OCI-LY7 (cell line): ENCODE measurements around the gene HS1BP3. TPM values are rescaled to one million over a fixed set of nuclear protein-coding genes. Genes with fewer than 3 reads are reported as not detected.

Experiments used
- BruUV-seq: library from RNA; stranded (reverse); fragments of 400-500 nt; replicated peaks from 2 replicates; lab custom pipeline; 2021; lab: Mats Ljungman, UMichigan
- CTCF ChIA-PET: fragments of 300-600 bp; sonication (Branson Sonifier 250); formaldehyde crosslinking; loops from one replicate; lab custom pipeline; 2022; ENCODE audit warnings: antibody characterized with exemption; ENCODE audit not compliant: unreplicated experiment; lab: Charles Lee
- POLR2A ChIA-PET: fragments of 300-600 bp; sonication (Branson Sonifier 250); formaldehyde crosslinking; loops from one replicate; lab custom pipeline; 2022; ENCODE audit warnings: antibody characterized with exemption; lab: Charles Lee
- DNase-seq: peaks from one replicate; pipeline ENCODE4 v3.0.0-alpha.2; 2015; ENCODE audit warnings: low spot score
- H2AFZ ChIP-seq: fragments of 200-600 bp; sonication (generic), shearing (Covaris generic); 2 replicates; pipeline ENCODE4 v1.6.1; 2014; ENCODE audit warnings: mild to moderate bottlenecking, antibody characterized with exemption, low read length, moderate library complexity
- H3K27ac ChIP-seq: fragments of 200-600 bp; sonication (generic); 2 replicates; pipeline ENCODE4 v1.5.1; 2014; ENCODE audit warnings: mixed run types, low read depth, mild to moderate bottlenecking, moderate library complexity, low read length, inconsistent platforms; ENCODE audit not compliant: poor library complexity, severe bottlenecking
- H3K36me3 ChIP-seq: fragments of 200-600 bp; sonication (generic); 2 replicates; pipeline ENCODE4 v1.6.1; 2014; ENCODE audit warnings: mild to moderate bottlenecking, antibody characterized with exemption, low read length, moderate library complexity, mixed read lengths; ENCODE audit not compliant: insufficient read depth
- H3K4me1 ChIP-seq: fragments of 200-600 bp; sonication (generic); 2 replicates; pipeline ENCODE4 v1.5.1; 2014; ENCODE audit warnings: mild to moderate bottlenecking, low read length; ENCODE audit not compliant: insufficient read depth, poor library complexity, severe bottlenecking
- H3K4me2 ChIP-seq: fragments of 200-600 bp; sonication (generic); 2 replicates; pipeline ENCODE4 v1.6.1; 2014; ENCODE audit warnings: mild to moderate bottlenecking, low read length
- H3K4me3 ChIP-seq: fragments of 200-600 bp; sonication (generic); 2 replicates; pipeline ENCODE4 v1.5.1; 2014; ENCODE audit warnings: mild to moderate bottlenecking, low read depth, low read length; ENCODE audit not compliant: poor library complexity, severe bottlenecking
- H3K79me2 ChIP-seq: fragments of 200-600 bp; sonication (generic); 2 replicates; pipeline ENCODE4 v1.6.1; 2016; ENCODE audit warnings: low read depth, mild to moderate bottlenecking, low read length, moderate library complexity, mixed read lengths; ENCODE audit not compliant: insufficient read depth
- H3K9me2 ChIP-seq: fragments of 200-600 bp; sonication (generic); 2 replicates; pipeline ENCODE4 v1.6.1; 2016; ENCODE audit warnings: mild to moderate bottlenecking, low read length, mixed read lengths; ENCODE audit not compliant: insufficient read depth
- H3K9me3 ChIP-seq: fragments of 200-600 bp; sonication (generic); 2 replicates; pipeline ENCODE4 v1.6.1; 2014; ENCODE audit warnings: mild to moderate bottlenecking, mixed run types, low read length, mixed read lengths
- H4K20me1 ChIP-seq: fragments of 200-600 bp; sonication (generic); 2 replicates; pipeline ENCODE4 v1.6.1; 2014; ENCODE audit warnings: mild to moderate bottlenecking, antibody characterized with exemption, low read length, moderate library complexity, mixed read lengths; ENCODE audit not compliant: insufficient read depth
- CTCF ChIP-seq: fragments of 200-600 bp; sonication (generic); conservative IDR thresholded peaks from 2 replicates; pipeline ENCODE4 v1.5.1; 2014; ENCODE audit warnings: mild to moderate bottlenecking, antibody characterized with exemption, low read length, moderate library complexity, mixed read lengths
- EZH2phosphoT487 ChIP-seq: fragments of 200-600 bp; sonication (generic); IDR thresholded peaks from 2 replicates; pipeline ENCODE4 v1.6.1; 2018; ENCODE audit warnings: low read depth, borderline replicate concordance, mild to moderate bottlenecking, mixed run types, antibody characterized with exemption, low read length, moderate library complexity, mixed read lengths
- intact Hi-C: fragments of 100-400 bp; cut with micrococcal nuclease; formaldehyde crosslinking; loops from one replicate; pipeline ENCODE4 v1.10.0; 2022; ENCODE audit not compliant: unreplicated experiment
- total RNA-seq, 2 experiments: library from RNA; depleted of rRNA in 1 of 2; stranded (reverse); fragments of >200 nt in 1 of 2; shearing (Covaris generic) in 1 of 2; gene quantifications; 2 replicates each; pipeline ENCODE4 v1.2.3, GENCODE V29; 2014 to 2022

Gene HS1BP3
- total RNA-seq, 2 experiments from 2014 or later = 10.6 to 15.2 TPM

- Histone ChIP-seq H3K9me2 (no peaks in the 10 kb centered on the region), H3K4me2 (no peak overlapping the region), H3K27ac (no peak overlapping the region), H3K4me3 (no peak overlapping the region), H3K36me3 (no peaks in the 10 kb centered on the region), H2AFZ (no peak overlapping the region), H4K20me1 (no peaks in the 10 kb centered on the region), H3K79me2 (no peaks in the 10 kb centered on the region), H3K9me3 (no peaks in the 10 kb centered on the region), H3K4me1 (peaks cover 6% of the 10 kb centered on the region)
- TF ChIP-seq CTCF (no peak), EZH2phosphoT487 (no peak)
- CTCF ChIA-PET = no interaction called here
- DNase-seq = no peak
- no TSS peak for BruUV-seq
- POLR2A ChIA-PET = no interaction called here
- intact Hi-C loops = no loop called here
These were observed 32.4 kb downstream of the HS1BP3 start for GRCh38 chr2:20618468-20618885.

GRCh38 chr2:20617892-20618467 lies 32.9 kb downstream of the HS1BP3 start:
- POLR2A ChIA-PET = interaction anchor here (0.6 kb wide), 1 partner anchor 13 kb away, joined by 5 read pairs; no protein-coding TSS in a partner anchor
- H3K36me3 ChIP-seq = no peaks in the 10 kb centered on the region
- TF ChIP-seq CTCF (no peak), EZH2phosphoT487 (no peak)
- peaks cover 6% of the 10 kb centered on the region for H3K4me1 ChIP-seq
- H3K9me3 ChIP-seq = no peaks in the 10 kb centered on the region
- no peak overlapping the region for H3K27ac ChIP-seq
- H3K4me2 ChIP-seq = no peak overlapping the region
- no peak for DNase-seq
- no TSS peak for BruUV-seq
- CTCF ChIA-PET = no interaction called here
- H3K4me3 ChIP-seq = no peak overlapping the region
- no peaks in the 10 kb centered on the region for H3K9me2 ChIP-seq
- no peaks in the 10 kb centered on the region for H4K20me1 ChIP-seq
- no peaks in the 10 kb centered on the region for H3K79me2 ChIP-seq
- intact Hi-C loops = no loop called here
- no peak overlapping the region for H2AFZ ChIP-seq

- intact Hi-C loops = no loop called here
- no peaks in the 10 kb centered on the region for H4K20me1 ChIP-seq
- DNase-seq = no peak
- H3K4me2 ChIP-seq = no peak overlapping the region
- BruUV-seq = no TSS peak
- no peak overlapping the region for H3K4me3 ChIP-seq
- H3K27ac ChIP-seq = no peak overlapping the region
- H3K4me1 ChIP-seq = peaks cover 6% of the 10 kb centered on the region
- no peaks in the 10 kb centered on the region for H3K79me2 ChIP-seq
- H2AFZ ChIP-seq = no peak overlapping the region
- no peaks in the 10 kb centered on the region for H3K9me2 ChIP-seq
- H3K36me3 ChIP-seq = no peaks in the 10 kb centered on the region
- TF ChIP-seq CTCF (no peak), EZH2phosphoT487 (no peak)
- H3K9me3 ChIP-seq = no peaks in the 10 kb centered on the region
- ChIA-PET CTCF (no interaction called here), POLR2A (interaction anchor here (0.6 kb wide), 1 partner anchor 14 kb away, joined by 5 read pairs; no protein-coding TSS in a partner anchor)
These were observed 33.8 kb downstream of the HS1BP3 start for GRCh38 chr2:20617081-20617575.
